IPS-20b (cell line): ENCODE results near the gene SCD.

ENCODE experiments used
- H3K27ac ChIP-seq: one replicate; pipeline ENCODE4 v1.5.1; 2013; ENCODE audit warnings: low read length
- H3K27me3 ChIP-seq: 2 replicates; pipeline ENCODE4 v1.6.1; 2013; ENCODE audit warnings: mild to moderate bottlenecking, low read length, inconsistent platforms; ENCODE audit not compliant: insufficient read depth
- H3K36me3 ChIP-seq: 2 replicates; pipeline ENCODE4 v1.6.1; 2013; ENCODE audit warnings: low read depth, mild to moderate bottlenecking, inconsistent platforms, low read length, moderate library complexity; ENCODE audit not compliant: insufficient read depth
- H3K4me1 ChIP-seq: 2 replicates; pipeline ENCODE4 v1.6.1; 2013; ENCODE audit warnings: mild to moderate bottlenecking, control low read depth, inconsistent platforms, low read length, moderate library complexity; ENCODE audit not compliant: insufficient read depth
- H3K4me3 ChIP-seq: 2 replicates; pipeline ENCODE4 v1.5.1; 2013; ENCODE audit warnings: mild to moderate bottlenecking, low read length, inconsistent platforms
- H3K9ac ChIP-seq: 2 replicates; pipeline ENCODE4 v1.6.1; 2013; ENCODE audit warnings: low read depth, mild to moderate bottlenecking, inconsistent platforms, low read length, moderate library complexity
- H3K9me3 ChIP-seq: 2 replicates; pipeline ENCODE4 v1.6.1; 2013; ENCODE audit warnings: mild to moderate bottlenecking, low read depth, low read length, inconsistent platforms; ENCODE audit not compliant: insufficient read depth

Gene SCD

DNA sequence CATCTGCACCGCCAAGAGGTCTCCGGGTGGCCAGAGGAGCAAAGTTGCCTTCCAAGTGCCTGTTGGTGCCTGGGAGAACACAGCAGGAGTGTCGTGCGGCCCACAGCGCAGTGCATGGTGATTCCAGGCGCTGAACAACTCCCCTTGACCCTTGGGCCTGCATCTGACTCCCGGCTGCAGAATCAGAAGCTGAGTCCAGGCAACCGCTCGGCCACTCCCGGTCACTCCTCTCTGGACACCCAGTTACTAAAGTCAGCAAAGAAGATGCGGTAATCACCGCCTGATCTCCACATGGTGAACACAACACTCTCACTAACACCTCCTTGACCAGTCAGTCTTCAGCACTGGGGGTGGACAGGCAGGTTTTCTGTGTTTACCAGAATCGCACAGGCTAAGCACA lies 35.5 kb downstream of the SCD start:
- Histone ChIP-seq H3K4me1 (no peaks in the 10 kb centered on the region), H3K27ac (no peak overlapping the region), H3K4me3 (no peak overlapping the region), H3K27me3 (no peaks in the 10 kb centered on the region), H3K9ac (no peak overlapping the region), H3K36me3 (peaks cover 40% of the 10 kb centered on the region; the same call in 1 of the 2 replicates), H3K9me3 (no peaks in the 10 kb centered on the region)

DNA sequence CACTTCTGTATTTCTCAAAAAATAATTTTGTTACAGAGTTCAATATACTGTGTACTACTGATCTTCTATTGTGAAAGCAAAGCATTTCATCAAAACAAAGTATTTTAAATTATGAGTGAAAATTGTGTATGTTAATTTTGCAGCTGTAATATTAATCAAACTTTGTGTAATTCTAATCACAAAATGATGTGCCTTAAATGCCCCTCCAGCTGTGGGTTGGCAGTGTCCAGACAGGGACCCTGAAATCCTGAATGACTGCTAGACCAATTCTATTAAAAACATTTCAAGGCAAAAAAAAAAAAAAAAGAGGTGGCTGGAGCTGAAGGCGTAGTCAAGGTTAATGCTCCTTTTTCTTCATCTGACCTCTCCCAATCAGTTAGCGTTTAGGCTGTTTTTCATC lies 36.2 kb downstream of the SCD start:
- H3K9me3 ChIP-seq = 0 out of 2 replicates have a peak, but pooled peaks cover 4% of the 10 kb centered on the region
- peaks cover 46% of the 10 kb centered on the region; the same call in 1 of the 2 replicates for H3K36me3 ChIP-seq
- H3K27ac ChIP-seq = no peak overlapping the region
- no peak overlapping the region for H3K9ac ChIP-seq
- no peaks in the 10 kb centered on the region for H3K4me1 ChIP-seq
- H3K27me3 ChIP-seq = no peaks in the 10 kb centered on the region
- H3K4me3 ChIP-seq = no peak overlapping the region

DNA sequence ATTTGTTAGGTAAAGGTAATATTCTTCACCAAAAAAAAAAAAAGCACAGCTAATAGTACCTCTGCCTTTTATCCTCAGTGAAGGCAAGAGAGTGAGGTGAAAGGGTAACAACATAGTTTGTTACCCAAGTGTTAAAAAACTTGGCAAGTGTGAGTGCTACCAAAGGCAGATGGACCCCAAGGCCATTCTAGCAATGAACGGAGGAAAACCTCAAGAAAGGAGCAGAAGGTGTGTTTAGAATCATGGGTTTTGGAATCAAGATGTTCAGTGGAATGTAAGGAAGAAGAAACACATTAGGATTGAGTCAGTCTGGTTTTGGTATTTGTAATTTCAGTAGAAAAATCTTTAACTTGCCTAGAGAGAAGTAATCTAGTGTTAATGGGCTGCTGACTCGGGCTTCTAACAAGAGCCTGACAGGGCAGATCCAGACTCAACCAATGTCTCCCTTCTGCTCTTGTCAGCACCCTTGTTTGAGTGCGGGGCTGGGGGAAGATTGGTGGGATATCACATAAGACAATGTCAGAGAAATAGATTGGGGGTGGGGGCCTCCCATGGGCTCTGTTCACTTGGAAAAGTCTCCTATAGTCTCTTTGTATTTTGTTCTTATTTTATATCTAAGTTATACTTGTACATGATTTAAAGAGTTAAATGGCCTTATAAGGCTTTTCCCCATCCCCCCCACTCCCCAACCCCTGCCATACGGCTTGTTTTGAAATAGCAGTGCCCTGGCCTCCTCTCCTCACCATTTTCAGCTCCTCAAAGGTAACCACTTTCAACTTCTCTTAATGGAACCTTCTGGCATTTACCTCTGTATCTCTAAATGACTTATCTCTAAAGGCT lies 44.4 kb downstream of the SCD start:
- no peaks in the 10 kb centered on the region for H3K4me1 ChIP-seq

DNA sequence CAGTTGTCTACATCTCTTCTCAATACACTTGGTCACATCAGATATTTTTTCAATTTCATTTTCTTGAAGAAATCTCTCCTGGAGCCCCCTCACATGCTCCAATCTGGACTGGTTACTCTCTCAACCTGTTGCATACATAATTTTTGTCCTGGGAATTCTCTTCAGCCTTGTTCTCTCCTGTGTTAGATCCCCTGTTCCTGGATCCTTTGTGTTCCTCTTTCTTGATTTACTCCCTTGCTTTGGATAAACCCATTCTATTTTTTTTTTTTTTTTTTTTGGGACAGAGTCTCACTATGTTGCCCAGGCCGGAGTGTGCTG lies 45.6 kb downstream of the SCD start:
- Histone ChIP-seq H3K9ac (no peak overlapping the region), H3K9me3 (0 out of 2 replicates have a peak, but pooled peaks cover 8% of the 10 kb centered on the region), H3K4me3 (no peak overlapping the region), H3K36me3 (peaks cover 8% of the 10 kb centered on the region; the same call in 1 of the 2 replicates), H3K27me3 (no peaks in the 10 kb centered on the region), H3K4me1 (no peaks in the 10 kb centered on the region), H3K27ac (no peak overlapping the region)

More for the DNA sequence above, 44.4 kb downstream of the SCD start:
- 0 out of 2 replicates have a peak, but pooled peaks cover 8% of the 10 kb centered on the region for H3K9me3 ChIP-seq
- peaks cover 15% of the 10 kb centered on the region; the same call in 1 of the 2 replicates for H3K36me3 ChIP-seq
- H3K9ac ChIP-seq = no peak overlapping the region
- no peak overlapping the region for H3K4me3 ChIP-seq
- no peaks in the 10 kb centered on the region for H3K27me3 ChIP-seq
- H3K27ac ChIP-seq = no peak overlapping the region

DNA sequence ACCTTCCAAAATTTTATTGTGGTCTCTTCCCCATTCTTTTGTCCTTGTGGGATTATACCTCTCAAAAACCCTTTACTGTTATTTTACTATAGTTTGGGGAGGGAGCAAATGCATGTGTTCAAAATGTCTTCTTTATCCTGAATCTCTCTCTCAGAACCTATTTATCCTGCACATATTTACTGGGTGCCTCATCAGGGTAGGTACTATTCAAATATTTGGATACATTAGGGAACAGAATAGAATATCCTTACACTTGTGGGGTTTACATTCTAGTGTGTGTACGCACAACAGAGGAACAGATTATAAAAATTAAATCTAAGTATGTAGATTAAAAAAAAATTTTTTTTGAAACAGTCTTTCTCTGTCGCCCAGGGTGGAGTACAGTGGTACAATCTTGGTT lies 48.6 kb downstream of the SCD start:
- no peaks in the 10 kb centered on the region for H3K36me3 ChIP-seq
- H3K9me3 ChIP-seq = no peaks in the 10 kb centered on the region
- H3K9ac ChIP-seq = no peak overlapping the region
- H3K27ac ChIP-seq = no peak overlapping the region
- H3K4me1 ChIP-seq = no peaks in the 10 kb centered on the region
- no peak overlapping the region for H3K4me3 ChIP-seq
- no peaks in the 10 kb centered on the region for H3K27me3 ChIP-seq

DNA sequence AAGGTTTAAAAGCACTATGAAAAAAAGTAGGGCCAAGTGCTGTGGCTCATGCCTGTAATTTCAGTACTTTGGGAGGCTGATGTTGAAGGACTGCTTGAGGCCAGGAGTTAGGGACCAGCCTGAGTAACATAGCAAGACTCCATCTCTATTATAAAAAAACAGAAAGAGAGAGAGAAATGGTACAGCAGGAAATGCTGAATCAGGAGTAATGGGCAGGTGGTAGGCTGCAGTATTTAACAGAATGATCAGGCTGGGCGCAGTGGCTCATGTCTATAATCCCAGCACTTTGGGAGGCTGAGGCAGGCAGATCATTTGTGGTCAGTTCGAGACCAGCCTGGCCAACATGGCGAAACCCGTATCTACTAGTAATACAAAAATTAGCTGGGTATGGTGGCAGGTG lies 49.6 kb downstream of the SCD start:
- Histone ChIP-seq H3K9me3 (no peaks in the 10 kb centered on the region), H3K4me3 (no peak overlapping the region), H3K27me3 (no peaks in the 10 kb centered on the region), H3K4me1 (no peaks in the 10 kb centered on the region), H3K36me3 (no peaks in the 10 kb centered on the region), H3K9ac (no peak overlapping the region), H3K27ac (no peak overlapping the region)

DNA sequence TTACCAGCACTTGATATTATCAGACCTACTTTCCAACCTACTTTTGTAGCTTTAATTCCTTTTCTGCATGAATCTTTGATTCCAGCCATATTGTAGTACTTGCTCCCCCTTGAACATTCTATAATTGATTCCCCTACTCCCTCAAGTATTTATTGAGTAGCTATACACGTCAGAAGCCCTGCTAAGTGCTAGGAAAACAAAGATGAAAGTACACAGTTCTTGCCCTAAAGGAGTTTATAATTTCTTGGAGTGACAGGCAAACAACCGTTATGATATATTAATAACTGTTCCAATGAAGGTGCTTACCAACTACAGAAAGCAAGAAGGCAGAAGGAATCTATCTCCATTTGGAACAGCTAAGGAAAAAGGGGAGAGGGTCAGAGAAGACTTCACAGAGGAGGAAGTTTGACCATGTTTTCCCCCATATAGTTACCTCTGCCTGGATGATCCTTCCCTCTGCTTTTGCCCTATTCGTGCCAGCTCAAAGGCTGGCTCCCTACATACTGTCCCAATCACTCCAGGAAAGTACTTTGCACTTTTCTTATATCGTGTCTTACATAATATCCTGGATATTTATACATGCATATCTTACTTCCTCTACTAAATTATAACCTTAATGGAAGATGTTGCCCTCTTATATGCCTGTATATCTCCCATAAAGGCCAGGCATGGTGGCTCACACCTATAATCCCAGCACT lies 54.7 kb downstream of the SCD start:
- H3K36me3 ChIP-seq = no peaks in the 10 kb centered on the region
- no peak overlapping the region for H3K4me3 ChIP-seq
- no peak overlapping the region for H3K27ac ChIP-seq
- no peak overlapping the region for H3K9ac ChIP-seq
- no peaks in the 10 kb centered on the region for H3K27me3 ChIP-seq
- H3K9me3 ChIP-seq = peaks cover 12% of the 10 kb centered on the region
- no peaks in the 10 kb centered on the region for H3K4me1 ChIP-seq

DNA sequence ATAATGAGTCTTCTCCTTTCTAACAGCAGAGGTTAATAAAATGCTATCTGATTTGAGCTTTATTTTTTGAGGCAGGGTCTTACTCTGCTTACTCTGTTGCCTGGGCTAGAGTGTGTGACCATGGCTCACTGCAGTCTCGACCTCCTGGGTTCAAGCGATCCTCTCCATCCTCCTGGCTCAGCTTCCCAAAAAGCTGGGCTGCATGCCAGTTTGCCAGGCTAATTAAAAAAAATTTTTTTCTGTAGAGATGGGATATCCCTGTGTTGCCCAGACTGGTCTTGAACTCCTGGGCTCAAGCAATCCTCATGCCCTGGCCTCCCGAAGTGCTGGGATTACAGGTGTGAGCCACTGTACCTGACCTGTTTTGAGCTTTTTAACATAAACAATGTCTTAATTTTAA lies 56.7 kb downstream of the SCD start:
- H3K4me3 ChIP-seq = no peak overlapping the region
- peaks cover 12% of the 10 kb centered on the region for H3K9me3 ChIP-seq
- no peaks in the 10 kb centered on the region for H3K4me1 ChIP-seq
- H3K9ac ChIP-seq = no peak overlapping the region
- no peaks in the 10 kb centered on the region for H3K27me3 ChIP-seq
- no peaks in the 10 kb centered on the region for H3K36me3 ChIP-seq
- H3K27ac ChIP-seq = no peak overlapping the region

DNA sequence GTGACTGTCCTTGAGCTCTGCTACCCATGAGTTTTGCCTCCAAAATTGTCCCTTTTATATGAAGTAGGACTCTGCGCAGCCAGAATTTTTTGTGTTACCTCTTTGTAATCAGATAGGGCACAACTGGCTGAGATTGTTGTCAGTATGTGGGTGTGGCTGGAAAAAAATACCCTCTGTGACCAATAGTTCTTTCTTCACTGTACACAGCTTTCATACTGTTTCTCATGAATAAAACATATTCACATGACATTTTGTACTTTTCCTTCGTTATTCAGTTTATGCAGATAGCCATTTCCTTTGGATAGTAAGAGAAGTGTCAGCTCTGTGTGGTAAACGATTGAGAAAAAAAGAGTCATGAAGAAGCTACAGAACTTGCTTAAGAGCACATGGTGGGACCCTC lies 66.1 kb downstream of the SCD start:
- Histone ChIP-seq H3K4me1 (no peaks in the 10 kb centered on the region), H3K9ac (no peak overlapping the region), H3K27me3 (no peaks in the 10 kb centered on the region), H3K9me3 (no peaks in the 10 kb centered on the region), H3K4me3 (no peak overlapping the region), H3K36me3 (no peaks in the 10 kb centered on the region), H3K27ac (no peak overlapping the region)
